GM06990 (cell line): ENCODE data around the gene MBD2.

Experiments
- DNase-seq: peaks from one replicate; pipeline ENCODE4 v3.0.0-alpha.2; 2011; ENCODE audit not compliant: insufficient read length; ENCODE audit errors: extremely low read depth
- H3K27me3 ChIP-seq: replicated peaks from 2 replicates; pipeline ENCODE4 v1.6.0; 2011; ENCODE audit warnings: low read length; ENCODE audit not compliant: control insufficient read depth, insufficient read depth
- H3K36me3 ChIP-seq: 2 replicates; pipeline ENCODE4 v1.5.1; 2011; ENCODE audit warnings: low read length; ENCODE audit not compliant: control insufficient read depth, insufficient read depth
- H3K4me3 ChIP-seq: replicated peaks from 2 replicates; pipeline ENCODE4 v1.5.1; 2011; ENCODE audit warnings: low read depth, mild to moderate bottlenecking, control low read depth, low read length
- CTCF ChIP-seq: IDR thresholded peaks from 2 replicates; pipeline ENCODE4 v1.5.1; 2011; ENCODE audit warnings: low read length, control low read depth, mild to moderate bottlenecking, inconsistent platforms; ENCODE audit not compliant: insufficient read depth, poor library complexity, severe bottlenecking

The MBD2 gene

DNA sequence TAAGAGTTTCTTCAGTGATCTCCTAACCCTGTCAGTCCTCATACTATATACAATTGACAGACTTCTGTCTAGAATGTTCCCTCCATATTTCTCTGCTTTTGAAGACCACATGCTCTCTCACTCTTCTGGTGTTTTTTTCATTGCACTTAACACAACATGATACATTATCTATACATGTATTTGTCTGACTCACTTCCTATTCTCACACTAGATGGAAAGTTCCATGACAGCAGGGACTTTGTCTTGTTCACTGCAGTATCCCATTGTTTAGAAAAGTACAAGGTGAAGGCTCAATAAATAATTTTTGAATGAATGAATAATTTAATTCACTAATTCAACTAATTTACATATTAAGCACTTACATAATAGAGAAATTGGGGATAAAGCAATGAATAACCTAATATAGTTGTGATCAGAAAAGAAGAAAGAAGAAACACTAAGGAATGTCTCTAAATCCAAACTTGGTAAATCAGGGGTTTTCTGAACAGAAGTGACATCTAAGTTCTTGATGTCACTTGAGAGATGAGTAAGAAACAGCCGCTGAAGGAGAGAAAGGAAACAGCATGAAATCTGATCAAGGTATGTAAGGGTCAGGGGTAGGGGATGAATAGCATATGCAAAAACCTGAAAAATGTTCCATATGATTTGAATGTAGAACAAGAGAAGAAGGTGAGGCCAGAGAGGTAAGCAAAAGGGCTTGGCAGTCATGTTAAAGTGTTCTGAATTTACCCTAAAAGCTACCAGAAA is 42.4 kb downstream of the MBD2 start:
- DNase-seq: peak; percentile 25
- no peak for TF ChIP-seq CTCF
- Histone ChIP-seq H3K27me3 (no peaks in the 10 kb centered on the region), H3K36me3 (peaks cover 4% of the 10 kb centered on the region), H3K4me3 (no peak overlapping the region)

- H3K36me3 ChIP-seq: peaks cover 7% of the 10 kb centered on the region
- DNase-seq: no peak
- no peak overlapping the region for H3K4me3 ChIP-seq
- peak; percentile 3 for TF ChIP-seq CTCF
- no peaks in the 10 kb centered on the region for H3K27me3 ChIP-seq
Observed at GRCh38 chr18:54173980-54174630, 50.4 kb downstream of the MBD2 start.

DNA sequence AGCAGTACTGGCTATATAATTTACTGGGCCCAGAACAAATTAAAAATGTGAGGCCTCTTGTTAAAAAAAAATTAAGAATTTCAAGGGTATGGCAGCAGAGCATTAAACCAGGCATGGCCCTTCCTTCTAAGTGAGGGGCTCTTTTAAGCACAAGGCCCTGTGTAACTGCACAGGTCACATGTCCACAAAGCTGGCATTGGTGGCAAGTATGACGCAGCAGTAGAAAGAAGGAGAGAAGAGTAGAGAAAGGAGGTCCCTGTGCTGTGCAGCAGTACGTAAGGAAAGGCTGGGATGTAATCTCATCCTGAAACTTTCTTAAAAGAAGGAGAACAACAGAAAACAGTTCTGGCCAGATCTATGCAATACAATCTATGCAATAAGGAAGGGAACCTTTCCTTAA is 51.2 kb downstream of the MBD2 start:
- TF ChIP-seq CTCF: no peak
- no peak for DNase-seq
- peaks cover 7% of the 10 kb centered on the region for H3K36me3 ChIP-seq
- no peaks in the 10 kb centered on the region for H3K27me3 ChIP-seq
- H3K4me3 ChIP-seq: no peak overlapping the region

- Histone ChIP-seq H3K27me3 (no peaks in the 10 kb centered on the region), H3K36me3 (peaks cover 8% of the 10 kb centered on the region), H3K4me3 (no peak overlapping the region)
- no peak for TF ChIP-seq CTCF
- no peak for DNase-seq
Observed at GRCh38 chr18:54169431-54170403, 54.8 kb downstream of the MBD2 start.

DNA sequence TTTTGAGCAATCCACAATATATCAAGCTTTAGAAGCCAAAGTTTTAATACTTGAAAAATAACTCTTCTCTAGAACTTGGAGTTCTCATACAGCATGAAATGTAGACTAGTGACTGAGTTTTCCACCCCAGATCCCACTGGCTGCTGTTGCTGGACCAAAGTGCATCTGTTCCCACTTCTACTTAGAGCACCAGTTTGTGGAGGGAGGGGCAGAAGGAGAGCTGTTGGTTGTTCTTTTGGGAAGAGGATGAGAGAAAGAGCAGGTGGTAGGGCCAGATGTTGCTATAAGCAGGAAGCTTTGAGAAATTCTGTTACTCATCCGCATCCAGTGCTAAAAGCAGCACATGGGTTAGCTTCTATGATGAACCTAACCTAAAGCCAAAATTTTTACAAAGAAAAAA is 59.0 kb downstream of the MBD2 start:
- H3K4me3 ChIP-seq: no peak overlapping the region
- TF ChIP-seq CTCF: no peak
- peaks cover 11% of the 10 kb centered on the region for H3K36me3 ChIP-seq
- DNase-seq: no peak
- no peaks in the 10 kb centered on the region for H3K27me3 ChIP-seq
